ENCODE measurements around the gene UBL7. TPM values are rescaled to one million over a fixed set of nuclear protein-coding genes. Genes with fewer than 3 reads are reported as not detected.

UBL7 gene
- total RNA-seq, 1 experiment from 2014 or later: 83.4 TPM

Other genes with a start within 250 kb of the UBL7 start
- gene CCDC33, start 224.8 kb downstream of the UBL7 start, total RNA-seq (2014; rRNA removed): not detected in 2 replicates
- gene CYP11A1, start 93.5 kb downstream of the UBL7 start, total RNA-seq (2014; rRNA removed): not detected in 2 replicates
- gene SEMA7A, start 27.2 kb downstream of the UBL7 start, total RNA-seq (2014; rRNA removed): 131 and 158 TPM in 2 replicates
- gene ARID3B, start 80.1 kb upstream of the UBL7 start, total RNA-seq (2014; rRNA removed): 0.77 and 1.2 TPM in 2 replicates
- 60.5 and 81.1 TPM in 2 replicates for gene CLK3, start 154.7 kb upstream of the UBL7 start, total RNA-seq (2014; rRNA removed)
- 5.1 and 8.7 TPM in 2 replicates for gene EDC3, start 234.9 kb upstream of the UBL7 start, total RNA-seq (2014; rRNA removed)

Data from LHCN-M2 (cell line).